HepG2 (cell line): ENCODE data around the gene ZNRF3. TPM values are rescaled to one million over a fixed set of nuclear protein-coding genes. Genes with fewer than 3 reads are reported as not detected.
A peak's percentile ranks its signal among the peaks of the same experiment; 100 is the strongest.

Experiments
- ATF3 ChIP-seq: sonication (generic); formaldehyde crosslinking; IDR thresholded peaks from 2 replicates; pipeline ENCODE4 v1.4.0; 2020; ENCODE audit warnings: missing genetic modification reagents
- BORCS8-MEF2B ChIP-seq: sonication (generic); formaldehyde crosslinking; IDR thresholded peaks from 2 replicates; pipeline ENCODE4 v1.8.0; 2022; ENCODE audit warnings: mild to moderate bottlenecking, missing genetic modification reagents
- HMGXB4 ChIP-seq, 2 experiments: sonication (generic) in 1 of 2; formaldehyde crosslinking in 1 of 2; IDR thresholded peaks; 2 replicates each; pipeline versions ENCODE4 v1.4.0 to v1.6.1; 2018 to 2020; ENCODE audit warnings: missing genetic modification reagents in 2 of 2, borderline replicate concordance in 1 of 2, low read depth in 1 of 2, mild to moderate bottlenecking in 1 of 2, missing biosample characterization in 1 of 2
- HNRNPK ChIP-seq: fragments of 200-400 bp; formaldehyde crosslinking; IDR thresholded peaks from 2 replicates; pipeline ENCODE4 v1.6.1; 2018; ENCODE audit warnings: low read length, low read depth, moderate library complexity, mild to moderate bottlenecking; ENCODE audit not compliant: poor library complexity, severe bottlenecking
- KLF9 ChIP-seq: IDR thresholded peaks from 2 replicates; pipeline ENCODE4 v1.6.1; 2016; ENCODE audit warnings: low read depth
- NFE2L1 ChIP-seq: sonication (generic); formaldehyde crosslinking; IDR thresholded peaks from 2 replicates; pipeline ENCODE4 v1.4.0; 2020; ENCODE audit warnings: missing genetic modification reagents, mild to moderate bottlenecking, borderline replicate concordance
- POLR2AphosphoS5 ChIP-seq: IDR thresholded peaks from 2 replicates; pipeline ENCODE4 v1.6.1; 2012; ENCODE audit warnings: low read depth, low read length
- RARA ChIP-seq: IDR thresholded peaks from 2 replicates; pipeline ENCODE4 v1.6.1; 2016; ENCODE audit warnings: missing genetic modification reagents, missing compliant biosample characterization
- RNF2 ChIP-seq: fragments of 450-650 bp; conservative IDR thresholded peaks from 2 replicates; pipeline ENCODE4 v1.6.1; 2016; ENCODE audit warnings: low read depth
- SETDB1 ChIP-seq: sonication (generic); formaldehyde crosslinking; IDR thresholded peaks from 2 replicates; pipeline ENCODE4 v1.5.1; 2020; ENCODE audit warnings: missing genetic modification reagents, mild to moderate bottlenecking, borderline replicate concordance
- SIN3B ChIP-seq: fragments of 150-350 bp; IDR thresholded peaks from 2 replicates; pipeline ENCODE4 v1.6.1; 2014; ENCODE audit warnings: low read length
- SRSF9 ChIP-seq: fragments of 200-400 bp; formaldehyde crosslinking; IDR thresholded peaks from 2 replicates; pipeline ENCODE4 v1.6.1; 2018; ENCODE audit warnings: borderline replicate concordance, mild to moderate bottlenecking, low read depth, low read length; ENCODE audit not compliant: insufficient read depth, poor library complexity, severe bottlenecking
- ZFX ChIP-seq: sonication (generic); formaldehyde crosslinking; IDR thresholded peaks from 2 replicates; pipeline ENCODE4 v1.4.0; 2020; ENCODE audit warnings: mild to moderate bottlenecking, low read depth, missing genetic modification reagents, moderate library complexity
- ZFY ChIP-seq: sonication (generic); formaldehyde crosslinking; IDR thresholded peaks from 2 replicates; pipeline ENCODE4 v1.4.0; 2020; ENCODE audit warnings: missing genetic modification reagents
- ZNF142 ChIP-seq: sonication (generic); formaldehyde crosslinking; IDR thresholded peaks from 2 replicates; pipeline ENCODE4 v1.4.0; 2020; ENCODE audit warnings: missing genetic modification reagents
- ZNF564 ChIP-seq: sonication (generic); formaldehyde crosslinking; IDR thresholded peaks from 2 replicates; pipeline ENCODE4 v1.8.1; 2023; ENCODE audit warnings: mild to moderate bottlenecking, missing genetic modification reagents
- ZNF691 ChIP-seq: sonication (generic); formaldehyde crosslinking; IDR thresholded peaks from 2 replicates; pipeline ENCODE4 v1.4.0; 2020; ENCODE audit warnings: missing genetic modification reagents, low read depth, mild to moderate bottlenecking, borderline replicate concordance
- ZNF766 ChIP-seq: sonication (generic); formaldehyde crosslinking; IDR thresholded peaks from 2 replicates; pipeline ENCODE4 v1.5.0; 2020; ENCODE audit warnings: missing genetic modification reagents, borderline replicate concordance
- ZSCAN9 ChIP-seq: IDR thresholded peaks from 2 replicates; pipeline ENCODE4 v1.6.1; 2016; ENCODE audit warnings: borderline replicate concordance
- polyA plus RNA-seq, 8 experiments: library from polyadenylated mRNA; depleted of rRNA in 3 of 8; stranded (reverse) in 7 of 8; unstranded in 1 of 8; fragments of >200 nt; fragmentation: Illumina TruSeq in 4 of 8; extraction: Trizol in 4 of 8; gene quantifications; 2 replicates each; pipeline versions ENCODE4 v1.2.1 to v1.2.3, GENCODE V29; 2011 to 2016; ENCODE audit warnings: low read depth in 4 of 8, missing spikeins in 1 of 8, mixed read lengths in 1 of 8; ENCODE audit not compliant: insufficient read depth in 1 of 8
- total RNA-seq, 5 experiments: library from RNA; depleted of rRNA; stranded (reverse); fragments of >200 nt; fragmentation: Illumina TruSeq; extraction: Trizol; gene quantifications; 2 replicates each; pipeline ENCODE4 v1.2.3, GENCODE V29; 2016; ENCODE audit warnings: low read depth in 1 of 5

ZNRF3 gene
- total and polyA plus RNA-seq, 2 of the 13 experiments (the other 11 are each of a cell fraction or from before 2014, with no cell fraction given), result 20.3 to 36.7 TPM

- TF ChIP-seq RARA (CRISPR knock-in tag) (peak; percentile 77), POLR2AphosphoS5 (no peak; the same call in 1 of the 2 replicates), ZFY (CRISPR knock-in tag) (no peak), ZSCAN9 (CRISPR knock-in tag) (no peak), ZNF564 (CRISPR knock-in tag) (no peak), SETDB1 (CRISPR knock-in tag) (no peak), ZNF691 (CRISPR knock-in tag) (no peak), HNRNPK (no peak), SRSF9 (no peak), KLF9 (CRISPR knock-in tag) (no peak), HMGXB4 (CRISPR knock-in tag; IDR thresholded peaks at IDR 0.05; ENCODE audit: borderline replicate concordance in 1 of 2, low read depth in 1 of 2) (0 out of 4 replicates have a peak, but pooled peaks of 1 of the 2 experiments have one; percentile 55), NFE2L1 (no peak), ZNF766 (CRISPR knock-in tag) (no peak), ATF3 (CRISPR knock-in tag) (peak; percentile 80; the same call in 1 of the 2 replicates), RNF2 (no peak), SIN3B (no peak), ZFX (CRISPR knock-in tag) (peak; percentile 74), BORCS8-MEF2B (CRISPR knock-in tag) (no peak), ZNF142 (CRISPR knock-in tag) (no peak)
These were observed 148.0 kb downstream of the ZNRF3 start (continued) for GRCh38 chr22:29031227-29032011.
